Ramos (cell line): Measurements from ENCODE around the gene SPOPL.

ENCODE experiments used
- in situ Hi-C: fragments of 300-500 bp; cut with MboI; formaldehyde crosslinking; loops from one replicate; pipeline ENCODE4 v1.14.3; 2022; ENCODE audit warnings: low sequenced_read_pairs; ENCODE audit not compliant: unreplicated experiment

SPOPL gene

DNA sequence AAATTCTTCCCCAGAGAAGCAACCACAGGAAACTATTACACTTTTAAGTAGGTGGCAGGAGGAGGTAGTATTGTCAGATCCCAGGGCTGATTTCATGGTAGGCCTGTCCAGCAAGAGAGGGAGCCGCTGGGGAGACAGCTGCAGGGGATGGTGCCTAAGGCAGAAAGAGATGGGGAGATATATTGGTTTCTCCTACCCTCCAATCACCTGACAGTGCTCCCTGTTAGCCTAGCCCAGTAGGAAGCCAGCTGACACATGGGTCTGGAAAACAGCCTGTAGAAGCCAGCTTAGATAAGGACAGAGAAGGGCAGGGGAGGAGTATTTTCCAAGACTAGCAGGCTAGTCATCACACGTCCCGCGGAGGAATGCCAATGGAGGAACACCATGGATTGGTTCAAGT, 8.2 kb upstream of the SPOPL start:
- in situ Hi-C loops, result no loop called here

DNA sequence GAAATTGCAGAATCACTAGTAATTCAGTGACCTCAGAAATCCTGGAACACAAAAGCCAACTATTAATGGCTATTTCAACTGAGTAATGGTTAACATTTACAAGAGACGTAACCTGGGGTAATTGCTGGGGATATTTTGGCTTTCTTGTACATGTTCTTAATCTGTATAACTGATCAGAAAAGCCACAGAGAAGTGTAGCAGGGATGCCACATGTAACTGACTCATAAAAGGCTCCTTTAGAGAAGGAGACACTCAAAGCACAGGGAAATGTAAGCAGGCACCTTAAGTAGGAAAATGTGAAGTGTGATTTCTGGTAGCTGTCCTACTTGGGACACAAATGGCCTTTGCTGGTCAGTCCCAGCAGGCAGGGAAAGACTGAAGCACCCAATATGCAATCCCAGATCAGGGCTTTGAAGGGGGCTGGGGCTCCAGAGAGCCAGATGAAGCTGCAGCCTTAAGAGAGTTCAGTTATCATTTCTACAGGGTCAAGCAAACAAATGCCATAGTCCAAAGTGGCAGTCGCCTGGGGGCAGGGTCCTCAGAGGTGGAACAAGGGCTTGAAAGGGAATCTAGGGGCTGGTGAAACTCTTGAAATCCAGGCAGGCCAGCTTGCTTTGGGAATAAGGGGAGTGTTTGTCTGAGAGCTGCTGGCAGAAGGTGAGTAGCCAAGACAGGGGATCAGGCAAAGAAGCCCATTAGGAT, 7.2 kb upstream of the SPOPL start:
- in situ Hi-C loops, result no loop called here

DNA sequence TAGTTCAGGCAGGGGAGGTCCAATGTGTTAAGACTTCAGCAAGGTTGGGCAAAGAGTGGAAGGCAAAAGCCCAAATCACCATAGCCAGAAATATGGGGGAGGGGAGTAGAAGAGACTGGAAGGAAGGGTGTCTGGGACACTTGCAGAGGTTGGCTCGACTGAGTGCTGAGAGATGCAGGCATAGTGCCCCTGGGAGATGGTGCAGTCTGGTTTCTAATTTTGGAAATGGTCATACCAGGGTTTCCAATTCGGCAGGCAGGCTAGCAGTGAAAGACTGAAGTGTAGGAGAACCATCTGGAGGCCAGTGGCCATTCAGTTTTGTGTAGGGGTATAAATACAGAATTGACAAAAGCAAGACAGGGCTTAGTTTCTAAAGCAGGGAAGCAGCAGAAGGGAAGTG, 6.2 kb upstream of the SPOPL start:
- in situ Hi-C loops, result no loop called here

DNA sequence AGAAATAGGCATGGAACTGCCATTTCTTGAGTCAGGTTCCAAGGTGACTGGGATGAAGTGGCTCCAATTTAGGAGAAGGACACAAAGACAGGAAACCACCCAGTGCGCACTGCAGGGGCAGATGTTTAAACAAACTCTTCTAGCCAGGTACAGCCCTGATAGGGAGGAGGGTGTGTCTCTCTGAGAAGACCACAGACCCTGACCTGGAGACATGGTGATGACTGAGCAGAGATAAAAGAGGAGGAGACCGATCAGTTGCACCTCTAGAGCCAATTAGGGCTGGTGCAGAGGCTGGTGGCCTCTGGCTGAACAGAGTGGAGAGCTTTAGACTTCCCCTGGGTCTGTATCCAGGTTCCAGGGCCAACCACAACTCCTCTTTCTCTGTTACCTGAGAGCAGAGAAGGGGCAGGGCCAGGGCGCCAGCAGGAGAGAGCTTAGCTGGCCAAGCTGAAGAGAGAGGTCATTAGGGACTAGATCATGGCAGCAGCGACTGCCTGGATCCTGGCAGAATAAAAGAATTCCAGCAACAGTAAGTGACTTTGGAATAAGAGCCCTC, 5.4 kb upstream of the SPOPL start:
- in situ Hi-C loops, result no loop called here

DNA sequence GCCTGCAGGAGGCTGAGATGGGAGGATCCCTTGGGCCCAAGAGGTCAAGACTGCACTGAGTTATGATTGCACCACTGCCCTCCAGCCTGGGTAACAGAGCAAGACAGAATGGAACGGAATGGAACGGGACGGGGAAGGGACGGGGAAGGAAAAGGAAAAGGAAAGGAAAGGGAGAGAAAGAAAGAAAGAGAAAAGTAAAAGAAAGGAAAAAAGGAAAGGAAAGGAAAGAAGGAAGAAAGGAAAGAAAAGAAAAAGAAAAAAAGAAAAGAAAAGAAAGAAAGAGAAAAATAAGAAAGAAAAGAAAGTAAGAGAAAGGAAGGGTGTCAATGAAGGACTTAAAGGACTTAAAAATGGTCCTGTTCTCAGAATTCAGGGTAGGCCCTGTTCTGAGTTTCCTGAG, 4.3 kb upstream of the SPOPL start:
- in situ Hi-C loops, result no loop called here

DNA sequence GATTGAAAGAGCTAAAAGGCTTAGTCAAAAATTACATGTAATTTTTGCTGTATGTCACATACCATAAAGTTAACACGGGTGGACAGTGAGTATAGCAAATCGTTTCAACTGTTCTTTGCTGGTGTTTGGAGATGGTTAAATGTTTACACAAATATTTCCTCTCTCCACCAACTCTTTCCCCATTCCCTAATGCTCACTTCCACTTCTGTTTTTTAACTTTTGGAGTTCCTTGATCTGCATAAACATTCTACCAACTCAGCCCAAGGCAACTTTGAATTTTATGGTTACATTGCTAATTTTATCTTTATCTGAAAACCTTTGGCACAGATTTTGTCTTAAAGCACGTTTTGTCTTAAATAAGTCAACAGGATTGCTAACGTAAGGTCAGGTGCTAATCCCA, 1.9 kb upstream of the SPOPL start:
- in situ Hi-C loops, result no loop called here

DNA sequence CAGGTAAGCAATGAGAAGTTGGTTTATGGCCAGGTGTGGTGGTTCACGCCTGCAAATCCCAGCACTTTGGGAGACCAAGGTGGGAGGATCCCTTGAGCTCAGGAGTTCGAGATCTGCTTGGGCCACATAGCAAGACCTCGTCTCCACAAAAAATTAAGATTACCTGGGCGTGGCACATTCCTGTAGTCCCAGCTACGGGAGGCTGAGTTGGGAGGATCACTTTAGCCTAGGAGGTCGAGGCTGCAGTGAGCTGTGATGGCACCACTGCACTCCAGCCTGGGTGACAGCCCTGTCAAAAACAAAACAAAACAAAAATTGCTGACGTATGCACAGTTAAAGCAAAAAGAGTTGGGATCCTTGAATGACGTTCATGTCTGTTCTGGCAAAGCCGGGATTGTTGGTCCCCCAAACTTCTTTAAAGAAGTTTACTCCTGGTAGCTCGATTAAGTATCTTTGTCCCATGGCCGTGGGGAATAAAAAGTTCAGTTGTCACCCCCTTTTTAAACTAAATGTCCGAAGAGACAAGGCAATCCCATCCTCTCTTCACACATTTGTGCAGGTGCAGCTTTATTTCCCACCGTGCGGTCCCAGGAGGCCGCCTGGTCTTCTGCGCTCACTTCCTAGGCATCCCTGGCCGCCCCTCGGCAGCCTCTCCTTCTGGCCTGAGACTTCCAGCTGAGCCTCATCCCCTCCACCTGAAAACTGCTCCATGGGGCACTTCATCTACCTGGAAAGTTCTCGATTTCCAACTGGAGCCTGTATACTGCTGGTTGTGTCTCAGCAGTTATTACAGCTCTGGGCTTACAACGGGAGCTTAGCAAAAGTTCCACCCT, 762 bp upstream of the SPOPL start:
- in situ Hi-C loops, result no loop called here

DNA sequence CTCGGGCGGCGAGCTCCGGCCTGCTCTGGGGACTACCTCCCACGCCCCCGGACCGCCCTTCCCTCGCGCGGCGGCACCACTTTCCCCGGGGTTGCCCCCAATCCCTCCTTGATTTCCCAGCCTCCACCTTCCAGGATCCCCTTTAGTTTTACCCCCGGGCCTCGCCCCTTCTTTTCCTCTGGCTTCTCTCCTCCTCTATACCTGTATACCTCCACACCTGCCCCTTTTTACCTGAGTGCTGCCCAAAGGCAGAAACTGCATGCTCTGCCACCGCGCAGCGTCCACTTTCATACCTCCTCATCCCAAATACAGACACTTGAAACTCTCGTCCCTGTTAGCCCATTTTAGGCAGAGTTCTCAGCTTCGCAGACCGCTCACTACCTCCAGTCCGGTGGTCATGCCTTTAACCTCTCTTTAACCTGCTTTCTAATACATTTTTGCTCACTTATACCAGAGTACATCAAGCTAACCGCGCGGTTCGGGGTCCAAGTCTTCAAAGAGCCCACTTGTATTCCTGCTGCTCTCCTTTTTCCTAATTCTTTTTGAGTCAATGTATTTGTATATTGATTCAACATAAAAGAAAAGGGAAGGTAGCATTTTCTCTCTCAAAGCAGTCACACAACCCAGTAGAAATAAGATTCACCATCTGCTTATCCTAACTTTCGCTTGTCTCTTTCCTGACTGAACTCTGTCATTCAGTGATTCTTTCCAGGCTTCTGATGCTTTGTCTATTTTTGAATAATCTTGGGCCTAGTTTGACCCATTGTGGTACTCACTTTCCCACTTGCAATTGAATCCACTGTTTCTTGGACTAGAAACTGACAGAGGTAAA, 901 bp downstream of the SPOPL start:
- in situ Hi-C loops, result no loop called here

DNA sequence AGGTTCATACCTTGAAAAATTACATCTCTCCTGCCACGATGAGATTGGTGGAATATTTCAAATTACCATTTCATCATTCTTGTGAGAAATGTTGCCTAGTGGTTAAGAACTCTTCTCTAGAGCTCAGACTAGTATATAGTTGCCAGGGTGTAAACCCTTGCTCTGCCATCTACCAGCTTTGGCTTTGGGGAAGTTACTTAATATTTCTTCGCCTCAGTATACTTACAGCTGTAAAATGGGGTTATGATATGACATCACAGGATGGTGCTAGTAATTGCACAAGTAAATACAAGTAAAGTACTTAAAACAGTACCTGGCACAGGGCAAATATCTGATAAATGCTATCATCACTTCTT, 1.5 kb downstream of the SPOPL start:
- in situ Hi-C loops, result no loop called here

DNA sequence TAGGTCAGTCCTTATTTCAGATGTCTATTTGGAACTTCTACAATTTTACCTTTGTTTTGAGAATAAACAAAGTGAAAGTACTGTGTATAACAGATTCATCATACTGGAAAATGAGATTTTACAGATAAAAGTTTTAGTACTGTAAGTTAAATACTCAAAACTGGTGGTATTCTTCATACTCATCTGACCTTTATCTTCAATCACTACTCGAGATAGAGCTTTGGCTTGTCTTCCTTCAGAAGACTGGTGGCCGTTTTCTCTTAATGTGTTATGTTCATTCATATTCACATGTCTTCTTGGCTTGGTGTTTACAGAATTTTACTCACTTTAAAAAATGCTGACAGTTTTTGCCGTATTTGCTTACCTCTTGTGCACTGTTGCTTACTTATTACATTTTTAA, 2.1 kb downstream of the SPOPL start:
- in situ Hi-C loops, result no loop called here

DNA sequence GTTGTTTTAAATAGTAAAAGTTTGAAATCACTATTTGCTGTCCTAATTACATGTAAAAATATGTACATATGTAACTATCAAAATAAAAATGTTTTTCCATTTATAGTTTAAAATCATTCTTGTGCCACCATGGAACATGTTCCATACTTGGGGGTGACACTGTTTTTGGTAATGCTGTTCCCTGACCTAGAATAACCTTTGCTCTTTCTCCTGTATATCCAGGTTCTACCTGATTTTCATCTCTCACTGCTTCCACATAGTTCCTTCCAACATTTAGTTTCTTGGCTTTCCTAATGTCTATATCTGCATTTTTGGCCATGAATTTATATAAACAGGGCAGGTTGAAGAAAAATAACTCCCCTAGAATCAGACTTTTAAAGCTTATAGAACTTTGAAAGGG, 2.5 kb downstream of the SPOPL start:
- in situ Hi-C loops, result no loop called here

DNA sequence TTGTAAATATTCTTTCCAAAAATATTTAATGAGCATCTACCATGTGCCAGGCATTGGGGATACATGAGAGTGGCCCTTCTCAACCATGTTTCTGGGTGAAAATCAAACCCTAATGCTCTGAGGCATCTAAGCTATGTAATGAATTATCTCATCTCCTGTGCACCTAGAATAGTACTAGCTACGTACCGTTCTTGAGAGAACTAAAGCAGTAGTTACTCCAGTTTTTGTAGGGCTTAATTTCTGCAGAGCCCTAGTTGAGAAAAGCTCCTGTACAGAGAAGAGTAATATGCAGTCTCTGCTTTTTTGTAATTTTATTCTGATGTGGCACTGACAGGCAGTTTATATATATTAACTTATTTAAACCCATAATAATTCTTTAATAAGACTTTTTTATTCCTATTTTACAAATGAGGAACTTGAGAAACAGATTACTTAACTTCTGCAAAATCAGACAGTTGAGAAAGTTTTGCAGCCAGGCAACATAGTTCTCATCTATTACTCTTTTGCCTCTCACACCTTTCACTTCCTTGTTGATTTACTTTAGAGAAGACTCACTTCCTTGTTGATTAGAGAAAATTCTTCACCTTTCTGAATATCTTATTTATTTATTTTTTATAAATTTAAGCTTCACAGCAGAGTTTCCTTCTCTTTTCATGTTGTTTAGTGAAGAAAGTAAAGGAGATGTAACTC, 3.1 kb downstream of the SPOPL start:
- in situ Hi-C loops, result no loop called here

DNA sequence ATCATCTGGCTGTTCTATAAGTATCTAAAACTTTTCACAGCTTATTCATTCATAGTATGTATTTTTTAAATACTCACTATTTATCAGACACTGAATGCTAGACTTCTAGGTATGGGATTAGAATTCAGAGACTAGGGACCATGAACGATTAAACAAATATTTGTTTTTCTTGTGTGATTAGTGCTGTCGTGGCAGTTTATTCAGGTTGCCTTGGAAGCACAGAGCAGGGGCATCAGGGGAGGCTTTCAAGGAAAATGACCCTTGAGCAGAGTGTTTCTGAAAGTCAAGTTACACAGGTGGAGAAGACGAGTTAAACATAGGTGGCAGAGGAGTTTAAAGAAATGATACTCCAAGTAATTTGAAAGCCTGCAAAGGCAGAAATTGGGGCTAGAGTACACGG, 5.7 kb downstream of the SPOPL start:
- in situ Hi-C loops, result no loop called here

DNA sequence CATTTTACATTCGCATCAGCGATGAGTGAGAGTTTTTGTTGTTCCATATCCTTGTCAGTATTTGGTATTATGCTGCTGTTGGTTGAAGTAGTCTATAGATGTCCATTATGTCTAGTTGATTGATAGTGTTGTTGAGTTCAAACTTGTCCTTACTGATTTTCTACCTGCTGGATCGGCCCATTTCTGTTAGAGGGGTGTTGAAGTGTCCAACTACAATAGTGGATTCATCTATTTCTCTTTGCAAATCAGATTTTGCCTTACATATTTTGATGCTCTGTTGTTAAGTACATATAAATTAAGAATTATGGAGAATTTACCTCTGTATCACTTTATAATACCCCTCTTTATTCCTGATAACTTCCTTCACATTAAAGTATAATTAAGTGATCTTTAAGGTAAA, 8.7 kb downstream of the SPOPL start:
- in situ Hi-C loops, result no loop called here

DNA sequence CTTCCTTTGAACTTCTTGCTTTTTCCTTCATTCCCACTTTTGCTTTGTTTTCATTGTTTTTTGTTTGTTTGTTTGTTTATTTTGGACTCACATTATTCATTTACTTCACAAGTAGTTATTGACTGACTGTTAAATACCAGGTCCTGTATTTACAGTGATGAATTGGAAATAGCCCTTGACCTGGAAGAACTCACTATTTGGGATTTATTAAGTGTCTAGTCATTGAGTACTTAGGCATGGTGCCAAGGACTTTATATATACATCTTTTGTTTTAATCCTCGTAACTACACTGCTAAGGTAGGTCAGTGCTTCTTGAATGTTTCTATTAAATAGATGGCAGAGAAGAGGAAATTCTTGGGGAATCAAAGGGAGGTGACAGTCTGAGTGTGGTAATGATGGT, 11.1 kb downstream of the SPOPL start:
- in situ Hi-C loops, result no loop called here

DNA sequence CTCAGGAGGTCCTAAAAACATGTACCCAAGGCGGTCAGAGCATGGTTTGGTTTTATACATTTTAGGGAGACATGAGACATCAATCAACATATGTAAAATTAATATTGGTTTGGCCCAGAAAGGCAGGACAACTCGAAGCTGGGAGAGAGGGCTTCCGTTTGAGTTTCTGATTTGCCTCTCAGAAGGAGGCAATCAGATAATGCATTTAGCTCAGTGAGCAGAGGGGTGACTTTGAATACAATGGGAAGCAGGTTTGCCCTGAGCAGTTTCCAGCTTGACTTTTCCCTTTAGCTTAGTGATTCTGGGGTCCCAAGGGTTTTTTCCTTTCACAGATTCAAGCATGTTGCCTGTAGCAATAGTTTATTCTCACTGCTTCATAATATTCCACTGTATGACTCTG, 12.6 kb downstream of the SPOPL start:
- in situ Hi-C loops, result no loop called here

DNA sequence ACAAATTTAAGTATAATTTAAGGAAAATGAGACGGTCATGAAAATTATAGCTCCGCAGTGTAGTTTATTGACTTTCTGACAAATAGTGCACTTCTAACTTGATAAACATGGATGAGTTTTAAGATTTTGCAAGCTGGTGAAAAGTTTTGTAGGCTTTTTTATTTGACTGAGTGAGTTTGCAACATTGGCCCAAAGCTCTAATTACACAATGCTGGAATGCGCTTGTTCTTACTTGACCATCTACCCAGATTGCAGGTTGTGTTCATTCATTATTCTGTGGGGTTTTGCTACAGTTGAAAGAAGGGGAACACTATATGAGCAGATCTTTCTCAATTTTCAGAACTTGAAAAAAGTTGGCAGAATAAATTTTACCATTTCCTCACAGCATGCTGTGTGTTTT, 13.5 kb downstream of the SPOPL start:
- in situ Hi-C loops, result no loop called here

DNA sequence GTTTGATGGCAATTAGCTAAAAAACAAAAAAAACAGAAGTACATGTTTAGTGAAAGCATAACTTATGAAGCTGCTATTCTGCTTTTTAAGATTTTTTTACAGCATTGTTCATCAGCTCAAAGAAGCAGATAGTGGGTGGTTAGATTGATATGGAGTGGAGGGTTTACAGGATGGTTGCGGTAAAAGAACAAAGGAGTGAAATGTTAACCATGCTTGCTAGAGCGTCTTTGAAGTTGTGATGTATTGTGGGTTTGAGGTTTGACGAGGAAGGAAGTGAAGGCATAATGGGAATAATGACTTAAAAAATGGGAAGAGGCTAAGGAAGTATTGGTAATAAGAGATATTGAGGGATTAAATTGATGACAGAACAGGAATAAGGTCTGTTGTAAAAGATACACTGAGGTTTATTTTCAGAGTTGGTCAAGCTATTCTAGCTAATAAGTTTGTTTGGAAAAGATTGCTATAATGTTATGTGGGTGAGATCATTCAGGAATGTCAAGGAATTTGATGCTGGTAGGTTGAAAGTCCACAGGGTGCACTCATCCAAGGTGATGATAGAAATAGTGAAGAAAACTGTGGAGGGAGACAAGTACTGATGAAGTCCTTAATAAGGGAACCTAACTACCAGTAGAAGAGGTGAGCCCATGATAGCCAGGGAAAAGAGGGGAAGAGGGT, 14.6 kb downstream of the SPOPL start:
- in situ Hi-C loops, result no loop called here

DNA sequence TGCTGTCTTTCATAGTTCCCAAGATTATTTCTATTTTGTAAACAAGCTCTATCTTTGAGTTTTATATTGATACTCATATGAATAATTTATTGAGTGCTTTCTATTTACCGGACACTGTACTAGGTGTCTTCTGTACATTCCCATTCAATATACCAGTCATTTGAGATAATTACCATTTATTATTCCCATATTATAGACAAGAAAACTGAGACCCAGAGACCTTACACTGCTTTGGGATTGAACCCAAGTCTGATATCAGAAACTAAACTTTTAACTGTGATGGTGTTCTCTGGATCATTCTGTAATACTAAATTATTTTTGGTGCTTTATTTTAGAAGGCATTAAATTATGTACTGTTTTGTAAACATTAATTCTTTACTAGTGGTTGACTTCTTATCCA, 17.3 kb downstream of the SPOPL start:
- in situ Hi-C loops, result no loop called here

DNA sequence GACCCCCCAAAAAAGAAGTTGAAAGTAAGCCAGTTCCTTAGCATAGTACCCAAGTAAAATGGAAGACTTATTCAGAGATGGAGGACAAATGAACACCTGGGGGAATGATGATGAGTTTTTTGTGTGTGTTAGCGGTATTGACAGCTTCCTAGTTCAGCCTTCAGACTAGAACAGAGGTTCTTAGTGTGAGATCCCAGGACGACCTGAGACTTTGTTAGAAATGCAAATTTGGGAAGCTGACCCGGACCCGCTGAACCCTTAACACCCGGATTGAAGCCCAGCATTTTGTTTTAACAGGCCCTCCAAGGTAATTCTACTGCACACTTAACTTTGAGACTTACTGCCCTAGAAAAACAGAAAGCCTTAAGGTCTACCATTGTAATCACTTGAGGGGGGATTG, 20.3 kb downstream of the SPOPL start:
- in situ Hi-C loops, result no loop called here
